ENCODE data around the gene CLPSL1.
"Not testable (repeated sequence)": the region's sequence is repeated elsewhere in the genome, so short reads cannot be mapped to it uniquely, and the experiment has no call there.

Gene CLPSL1

GRCh38 chr6:35780719-35781118 is at the start of gene CLPSL1:
TSS of gene CLPSL1 (plus strand) at chr6:35781019. CDS start at chr6:35781111, 92 bp downstream.
- DNase-seq, result no peak

- DNase-seq, result peak; percentile 91
These were observed 49.4 kb upstream of the CLPSL1 start for GRCh38 chr6:35731414-35731735.

GRCh38 chr6:35731736-35732532 is 48.9 kb upstream of the CLPSL1 start:
- DNase-seq, result peak; percentile 88

DNA sequence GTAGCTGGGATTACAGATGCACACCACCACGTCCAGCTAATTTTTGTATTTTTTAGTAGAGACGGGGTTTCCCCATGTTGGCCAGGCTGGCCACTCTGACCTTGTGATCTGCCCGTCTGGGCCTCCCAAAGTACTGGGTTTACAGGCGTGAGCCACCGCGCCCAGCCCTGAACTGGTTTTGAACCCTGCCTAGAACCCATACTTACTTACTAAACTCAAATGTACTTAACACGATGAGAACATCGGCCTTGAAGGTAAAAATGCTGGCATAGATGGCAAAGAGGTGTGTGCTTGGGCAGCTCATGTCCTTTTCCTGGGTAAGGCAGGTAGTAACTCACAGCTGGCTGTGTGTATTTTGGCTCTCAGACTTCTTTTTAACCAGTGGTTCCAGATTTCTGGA is 47.2 kb upstream of the CLPSL1 start:
- no peak for DNase-seq

DNA sequence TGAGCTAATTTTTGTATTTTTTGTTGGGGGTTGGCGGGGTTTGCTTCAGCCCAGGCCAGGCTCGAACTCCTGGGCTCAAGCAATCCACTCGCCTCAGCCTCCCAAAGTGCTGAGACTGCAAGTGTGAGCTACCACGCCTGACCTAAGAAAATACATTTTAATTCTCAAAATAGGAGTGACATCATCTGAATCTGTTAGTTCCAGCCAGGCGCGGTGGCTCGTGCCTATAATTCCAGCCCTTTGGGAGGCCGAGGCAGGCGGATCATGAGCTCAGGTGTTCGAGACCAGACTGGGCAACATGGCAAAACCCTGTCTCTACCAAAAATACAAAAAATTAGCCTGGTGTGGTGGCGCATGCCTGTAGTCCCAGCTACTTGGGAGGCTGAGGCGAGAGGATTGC is 46.5 kb upstream of the CLPSL1 start:
- DNase-seq, result not testable (repeated sequence)

- DNase-seq, result no peak
These were observed 45.4 kb upstream of the CLPSL1 start for GRCh38 chr6:35735452-35735851.

DNA sequence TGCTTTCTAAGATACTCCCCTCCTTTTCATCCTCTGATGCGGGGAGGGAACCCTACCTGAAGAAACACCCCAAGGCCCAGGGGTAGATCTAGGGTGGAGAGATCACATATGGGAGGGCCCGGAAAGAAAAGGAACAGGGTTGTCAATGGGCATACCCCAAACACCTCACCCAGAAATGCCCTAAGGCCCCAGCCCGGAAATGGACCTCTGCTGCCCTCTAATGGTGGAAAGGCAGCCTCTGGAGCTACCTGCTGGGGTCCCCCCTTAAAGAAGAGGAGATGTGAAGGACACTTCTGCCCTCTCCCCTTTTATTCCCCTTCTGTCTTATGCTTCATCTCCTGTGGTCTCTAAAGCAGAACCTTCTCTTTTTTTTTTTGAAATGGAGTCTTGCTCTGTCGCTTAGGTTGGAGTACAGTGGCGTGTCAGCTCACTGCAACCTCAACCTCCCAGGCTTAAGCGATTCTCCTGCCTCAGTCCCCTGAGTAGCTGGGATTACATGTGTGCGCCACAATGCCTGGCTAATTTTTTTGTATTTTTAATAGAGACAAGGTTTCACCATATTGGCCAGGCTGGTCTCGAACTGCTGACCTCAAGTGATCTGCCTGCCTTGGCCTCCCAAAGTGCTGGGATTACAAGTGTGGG is 44.4 kb upstream of the CLPSL1 start:
- peak; percentile 82 for DNase-seq

DNA sequence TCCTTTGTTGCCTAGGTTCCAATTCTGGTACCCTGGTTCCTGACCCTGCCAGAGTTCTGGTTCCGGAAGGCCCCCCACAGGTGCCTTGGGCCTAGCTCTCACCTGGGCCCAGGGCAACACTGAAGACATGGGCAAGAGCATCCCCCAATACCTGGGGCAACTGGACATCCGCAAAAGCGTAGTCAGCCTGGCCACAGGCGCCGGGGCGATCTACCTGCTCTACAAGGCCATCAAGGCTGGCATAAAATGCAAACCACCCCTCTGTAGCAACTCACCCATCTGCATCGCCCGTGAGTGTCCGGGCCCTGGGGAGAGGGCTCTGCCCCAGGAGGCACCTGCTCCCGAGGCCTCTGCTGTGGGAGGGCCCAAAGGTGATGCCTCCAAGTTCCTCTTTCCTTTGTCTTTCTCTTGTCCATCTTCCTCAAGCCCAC is 43.8 kb upstream of the CLPSL1 start, which contains the start of gene ARMC12:
Gene ARMC12, plus strand, starts transcription at position 51 of the 431 bp plus-strand sequence. Its CDS starts 77 bp downstream, at position 128.
- DNase-seq, result no peak

GRCh38 chr6:35737413-35738211 is 43.2 kb upstream of the CLPSL1 start:
- DNase-seq, result peak; percentile 83

DNA sequence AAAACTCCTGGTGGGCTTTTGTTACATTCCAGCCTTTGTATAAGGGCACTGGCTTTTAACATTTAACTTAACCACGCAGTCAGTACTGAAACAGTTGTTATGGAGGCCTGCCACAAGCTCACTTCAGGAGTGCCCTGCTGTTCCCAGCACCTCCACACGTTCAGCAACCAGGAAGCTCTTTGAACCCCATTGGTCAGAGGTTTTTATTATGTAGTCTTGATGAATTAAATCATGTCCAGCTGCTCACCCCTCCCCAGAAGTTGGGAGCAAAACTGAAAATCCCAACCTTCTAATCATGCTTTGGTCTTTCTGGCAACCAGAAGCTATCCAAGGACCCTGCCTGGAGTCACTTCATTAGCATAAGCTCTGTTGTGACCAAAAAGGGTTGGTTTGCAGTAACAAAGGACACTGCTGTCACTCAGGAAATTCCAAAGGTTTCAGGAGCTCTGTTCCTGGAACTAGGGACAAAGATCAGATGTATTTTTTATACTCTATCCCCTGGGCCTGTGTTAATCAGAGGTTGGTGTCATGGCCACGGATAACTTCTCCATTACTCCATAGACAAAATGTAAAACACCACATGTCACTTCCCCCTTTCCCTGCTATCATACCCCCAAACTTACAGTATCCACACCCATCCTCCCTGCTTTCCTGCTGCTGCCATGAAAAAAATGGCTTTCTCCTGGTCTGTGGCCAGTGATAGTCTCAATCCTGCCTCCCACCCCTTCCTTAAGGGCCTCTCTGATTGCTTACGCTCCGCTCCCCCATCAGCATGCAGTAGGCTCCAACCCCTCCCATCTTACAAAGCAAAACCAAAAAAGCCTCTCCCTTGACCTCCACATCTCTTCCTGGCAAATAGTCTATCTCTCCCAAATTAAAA is 40.9 kb upstream of the CLPSL1 start:
- DNase-seq, result no peak

GRCh38 chr6:35742842-35743241 is 38.0 kb upstream of the CLPSL1 start:
- no peak for DNase-seq

DNA sequence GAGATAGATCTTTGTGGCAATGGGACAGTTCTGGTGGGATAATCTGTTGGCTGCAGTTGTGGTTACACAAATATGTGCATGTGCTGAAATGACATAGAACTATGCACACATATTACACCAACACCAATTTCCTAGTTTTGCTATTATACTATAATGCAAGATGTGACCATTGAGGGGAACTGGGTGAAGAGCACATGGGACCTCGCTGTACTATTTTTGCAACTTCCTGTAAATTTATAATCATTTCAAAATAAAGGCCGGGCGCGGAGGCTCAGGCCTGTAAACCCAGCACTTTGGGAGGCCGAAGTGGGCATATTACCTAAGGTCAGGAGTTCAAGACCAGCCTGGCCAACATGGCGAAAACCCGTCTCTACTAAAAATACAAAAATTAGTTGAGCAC is 35.3 kb upstream of the CLPSL1 start:
- no peak for DNase-seq

DNA sequence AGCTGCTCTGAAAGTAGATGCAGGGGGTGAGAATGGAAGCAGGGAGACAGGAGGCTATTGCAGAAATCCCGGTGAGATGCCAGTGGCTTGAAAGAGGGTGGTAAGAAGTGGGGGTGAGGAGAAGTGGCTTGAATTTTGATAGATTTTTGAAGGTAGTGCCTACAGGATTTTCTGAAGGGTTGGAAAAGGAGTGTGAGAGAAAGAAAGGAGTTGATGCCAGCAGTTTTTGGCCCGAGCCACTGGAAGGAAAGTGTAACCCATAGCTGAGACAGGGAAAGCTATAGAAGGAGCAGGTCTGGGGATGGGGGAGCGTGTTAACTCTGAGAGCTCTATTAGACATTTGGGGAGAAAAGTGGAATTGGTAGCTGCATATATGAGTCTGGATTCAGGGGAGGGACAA is 34.3 kb upstream of the CLPSL1 start:
- DNase-seq, result no peak

- no peak for DNase-seq
These were observed 32.9 kb upstream of the CLPSL1 start for GRCh38 chr6:35747877-35748276.

DNA sequence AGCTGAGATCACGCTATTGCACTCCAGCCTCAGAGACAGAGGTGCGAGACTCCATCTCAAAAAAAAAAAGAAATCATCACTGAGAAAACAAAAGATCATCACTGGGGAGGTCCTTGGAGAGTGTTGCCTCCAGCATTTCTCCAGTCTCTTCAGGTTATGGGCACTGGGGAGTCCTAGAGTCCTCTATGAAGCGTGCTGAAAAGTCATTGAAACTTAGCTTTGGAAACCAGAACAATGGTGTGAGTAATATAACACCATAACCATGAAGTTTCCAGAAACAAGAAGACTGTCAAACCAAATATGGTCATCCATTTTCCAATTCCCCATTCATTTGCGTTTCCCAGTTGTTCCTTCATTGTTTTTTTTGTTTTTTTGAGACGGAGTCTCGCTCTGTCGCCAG is 30.3 kb upstream of the CLPSL1 start:
- no peak for DNase-seq

DNA sequence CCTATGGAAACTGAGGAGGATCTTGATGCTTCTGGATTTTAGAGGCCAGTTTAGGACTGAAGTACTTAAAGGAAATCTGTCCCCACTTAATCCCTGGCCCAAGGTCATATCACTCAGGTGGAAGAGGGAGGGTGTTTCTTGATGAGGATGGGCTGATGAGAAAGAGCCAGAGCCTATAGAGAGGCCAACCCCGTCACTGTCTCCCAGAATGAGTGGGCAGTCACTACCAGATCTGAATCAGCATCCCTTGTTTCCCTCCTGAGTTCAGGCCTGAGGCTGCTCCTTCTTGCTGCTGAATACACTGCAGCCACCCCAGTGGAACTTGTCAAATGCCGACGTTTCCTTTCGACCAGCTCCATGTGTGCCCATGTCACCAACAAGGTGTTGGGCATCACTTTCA is 29.2 kb upstream of the CLPSL1 start:
- DNase-seq, result no peak

GRCh38 chr6:35752330-35752729 is 28.5 kb upstream of the CLPSL1 start:
- no peak for DNase-seq

GRCh38 chr6:35754452-35755277 is 26.2 kb upstream of the CLPSL1 start:
- DNase-seq, result no peak

GRCh38 chr6:35755278-35755924 is 25.4 kb upstream of the CLPSL1 start:
- no peak for DNase-seq

DNA sequence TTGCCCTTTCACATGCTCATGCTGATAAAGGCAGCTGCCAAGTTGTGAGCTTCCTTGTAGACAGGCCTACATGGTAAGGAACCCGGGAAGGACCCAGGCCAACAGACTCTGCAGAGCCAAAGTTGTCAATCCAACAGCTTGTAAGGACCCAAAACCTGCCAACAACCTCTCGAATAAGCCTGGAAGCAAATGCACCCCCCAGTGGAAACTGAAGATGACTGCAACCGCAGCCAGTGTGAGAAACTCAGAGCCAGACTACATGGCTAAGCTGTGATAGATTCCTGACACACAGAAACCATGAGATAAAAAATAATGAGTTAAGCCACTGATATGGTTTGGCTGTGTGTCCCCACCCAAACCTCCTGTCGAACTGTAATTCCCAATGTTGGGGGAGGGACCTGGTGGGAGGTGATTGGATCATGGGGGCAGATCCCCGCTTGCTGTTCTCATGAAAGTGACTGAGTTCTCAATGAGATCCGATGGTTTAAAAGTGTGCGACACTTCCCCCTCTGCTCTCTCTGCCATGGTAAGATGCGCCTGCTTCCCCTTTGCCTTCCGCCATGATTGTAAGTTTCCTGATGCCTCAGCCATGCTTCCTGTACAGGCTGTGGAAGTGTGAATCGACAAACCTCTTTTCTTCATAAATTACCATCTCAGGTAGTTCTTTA is 23.2 kb upstream of the CLPSL1 start:
- DNase-seq, result no peak

DNA sequence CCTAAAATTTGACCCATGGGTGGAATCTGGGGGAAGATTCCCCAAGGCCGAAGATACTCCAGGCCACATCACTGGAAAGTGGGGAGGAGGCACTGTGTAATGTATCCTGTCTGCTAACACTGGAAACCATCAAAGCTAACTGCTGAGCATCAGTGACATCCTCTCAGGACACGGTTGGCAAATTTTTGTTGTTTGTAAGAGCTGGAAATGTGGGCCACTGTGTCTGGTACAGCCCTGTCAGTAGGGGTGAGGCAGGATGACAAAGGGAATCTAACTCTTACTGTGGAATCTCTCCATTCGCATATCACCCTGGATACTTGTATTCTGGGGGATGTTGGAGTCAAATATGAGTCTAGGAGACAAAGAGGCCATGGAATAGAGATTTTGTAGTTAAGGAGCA is 21.4 kb upstream of the CLPSL1 start:
- DNase-seq, result no peak
